ENCODE measurements around the gene MSI2.
A peak's percentile ranks its signal among the peaks of the same experiment; 100 is the strongest.
"Not testable (repeated sequence)": the region's sequence is repeated elsewhere in the genome, so short reads cannot be mapped to it uniquely, and the experiment has no call there.

MSI2 gene

GRCh38 chr17:57255776-57256681 is at the start of gene MSI2:
TSS of gene MSI2 (plus strand) at chr17:57256523. CDS start at chr17:57256743, 220 bp downstream.
- DNase-seq (ENCODE audit: low read depth in 2 of 2) = peak; percentile 86 to 89

- DNase-seq (ENCODE audit: low read depth in 2 of 2) = no peak
Observed at GRCh38 chr17:57206928-57207327, 49.4 kb upstream of the MSI2 start.

DNA sequence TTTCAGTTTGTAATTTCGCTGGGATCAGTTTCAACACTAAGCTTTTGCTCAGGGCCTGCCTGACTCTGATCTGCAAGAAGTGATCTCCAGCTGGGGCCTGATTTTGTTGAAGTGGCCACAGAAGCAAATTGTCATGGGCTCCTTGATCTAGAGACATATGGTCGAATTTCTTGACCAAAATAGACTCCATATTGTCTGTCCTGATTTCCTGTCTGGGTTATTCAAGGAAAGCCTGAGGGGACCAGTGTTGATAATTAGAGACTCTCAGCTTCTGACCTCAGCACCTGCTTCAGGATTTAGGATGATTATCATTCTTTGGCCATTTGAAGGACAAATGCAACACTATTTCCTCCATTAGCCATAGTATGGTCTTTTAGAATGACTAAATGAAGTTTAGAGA is 48.9 kb upstream of the MSI2 start:
- DNase-seq (ENCODE audit: low read depth in 2 of 2) = no peak

DNA sequence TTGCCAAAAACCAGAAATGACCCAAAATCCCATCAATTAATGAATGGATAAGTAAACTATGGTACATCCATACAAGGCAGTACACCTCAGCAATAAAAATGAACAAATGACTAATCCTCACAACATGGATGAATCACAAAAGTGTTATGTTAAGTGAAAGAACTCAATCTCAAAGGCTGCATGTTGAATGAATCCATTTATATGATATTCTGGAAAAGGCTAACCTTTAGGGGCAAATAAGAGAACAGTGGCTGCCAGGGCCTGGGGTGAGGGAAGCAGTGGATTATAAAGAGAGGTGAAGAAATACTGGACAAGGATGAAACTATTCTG is 46.1 kb upstream of the MSI2 start:
- no peak for DNase-seq (ENCODE audit: low read depth in 2 of 2)

- no peak for DNase-seq (ENCODE audit: low read depth in 2 of 2)
Observed at GRCh38 chr17:57210972-57211411, 45.3 kb upstream of the MSI2 start.

DNA sequence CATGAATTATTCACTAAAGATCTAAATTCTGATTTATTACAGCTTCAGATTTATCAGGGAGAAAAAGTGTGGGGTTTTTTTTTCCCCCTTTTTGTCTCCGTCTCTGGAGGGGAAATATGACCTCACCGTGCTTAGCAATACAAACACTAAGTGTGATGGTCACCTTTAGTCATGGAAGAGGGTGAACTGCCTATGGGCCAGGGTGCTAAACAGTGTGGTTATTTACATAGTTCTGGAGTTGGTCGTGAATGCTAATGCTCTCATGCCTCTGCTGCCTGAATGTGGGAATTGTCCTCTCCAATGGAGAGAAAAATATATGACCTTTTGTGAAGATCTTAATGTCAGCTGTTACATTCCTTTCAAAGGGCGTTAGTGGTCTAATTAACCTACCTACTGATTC is 44.8 kb upstream of the MSI2 start:
- no peak for DNase-seq (ENCODE audit: low read depth in 2 of 2)

- DNase-seq (ENCODE audit: low read depth in 2 of 2) = no peak
Observed at GRCh38 chr17:57213180-57213825, 43.0 kb upstream of the MSI2 start.

GRCh38 chr17:57215317-57215716 is 41.0 kb upstream of the MSI2 start:
- no peak for DNase-seq (ENCODE audit: low read depth in 2 of 2)

- DNase-seq (ENCODE audit: low read depth in 2 of 2) = no peak
Observed at GRCh38 chr17:57221366-57222350, 34.7 kb upstream of the MSI2 start.

DNA sequence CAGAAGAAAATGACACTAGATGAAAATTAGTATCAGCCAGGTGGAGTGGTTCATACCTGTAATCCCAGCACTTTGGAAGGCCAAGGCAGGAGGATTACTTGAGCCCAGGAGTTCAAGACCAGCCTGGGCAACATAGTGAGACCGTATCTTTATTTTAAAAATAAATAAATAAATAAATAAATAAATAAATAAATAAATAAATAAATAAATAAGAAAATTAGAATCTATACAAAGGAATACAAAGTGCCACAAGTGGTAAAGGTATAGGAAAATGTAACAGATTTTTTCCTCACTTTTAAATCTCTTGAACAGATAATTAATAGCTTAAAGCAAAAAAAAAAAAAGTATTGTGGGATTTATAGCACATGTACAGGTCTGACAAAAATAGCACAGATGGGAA is 33.9 kb upstream of the MSI2 start:
- not testable (repeated sequence) for DNase-seq (ENCODE audit: low read depth in 2 of 2)

GRCh38 chr17:57225127-57225526 is 31.2 kb upstream of the MSI2 start:
- no peak for DNase-seq (ENCODE audit: low read depth in 2 of 2)

GRCh38 chr17:57226793-57227192 is 29.5 kb upstream of the MSI2 start:
- no peak for DNase-seq (ENCODE audit: low read depth in 2 of 2)

GRCh38 chr17:57228911-57229310 is 27.4 kb upstream of the MSI2 start:
- DNase-seq (ENCODE audit: low read depth in 2 of 2) = no peak

GRCh38 chr17:57234061-57234738 is 22.1 kb upstream of the MSI2 start:
- DNase-seq (ENCODE audit: low read depth in 2 of 2) = no peak

- no peak for DNase-seq (ENCODE audit: low read depth in 2 of 2)
Observed at GRCh38 chr17:57234739-57235092, 21.6 kb upstream of the MSI2 start.

GRCh38 chr17:57235124-57235523 is 21.2 kb upstream of the MSI2 start:
- DNase-seq (ENCODE audit: low read depth in 2 of 2) = no peak

DNA sequence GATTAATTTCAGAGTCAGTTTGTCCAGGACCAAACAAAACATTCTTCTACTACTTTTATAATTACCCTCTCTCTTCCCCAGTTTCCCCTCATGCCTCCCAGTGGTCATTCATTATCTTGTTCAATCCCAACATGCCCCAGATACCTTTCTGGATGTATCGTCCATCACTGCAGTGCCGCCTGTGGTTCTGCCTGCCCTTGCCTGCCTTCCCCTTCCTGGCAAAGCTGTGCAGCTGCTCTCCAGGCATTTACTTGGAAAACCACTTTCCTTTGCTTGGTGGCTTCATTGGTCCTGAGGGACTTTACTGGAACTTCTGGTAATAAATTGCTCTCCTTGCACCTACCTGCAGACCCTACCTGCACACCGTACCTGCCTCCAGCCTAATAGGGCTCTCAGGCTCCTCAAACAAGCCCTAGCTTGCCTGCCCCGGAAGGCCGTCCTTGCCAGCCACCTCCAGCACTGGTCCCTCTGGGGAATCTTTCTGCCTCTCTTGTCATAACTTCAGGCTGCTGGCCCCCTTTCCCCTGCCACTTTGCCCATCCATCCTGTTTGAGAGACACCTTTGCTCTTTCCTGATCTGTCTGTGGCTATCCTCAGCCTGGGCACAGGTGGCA is 19.5 kb upstream of the MSI2 start:
- DNase-seq (ENCODE audit: low read depth in 2 of 2) = no peak

DNA sequence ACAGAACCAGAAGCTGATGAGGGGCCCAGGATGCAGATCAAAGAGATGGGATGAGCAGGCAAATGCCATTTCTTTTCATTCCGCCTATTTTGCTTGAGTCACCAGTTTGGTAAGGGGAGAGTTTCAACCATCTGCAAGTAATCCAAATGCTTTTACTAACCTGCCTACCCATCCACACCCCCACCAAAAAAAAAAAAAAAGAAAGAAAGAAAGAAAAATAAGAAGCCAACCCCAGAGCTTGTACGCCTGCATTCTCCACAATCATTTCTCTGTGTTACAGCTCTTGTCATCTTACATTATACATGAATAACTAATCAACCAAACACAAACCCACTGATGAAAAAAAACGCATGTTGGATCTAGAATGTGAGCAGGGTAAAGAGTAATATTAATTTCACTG is 15.7 kb upstream of the MSI2 start:
- DNase-seq (ENCODE audit: low read depth in 2 of 2) = no peak

DNA sequence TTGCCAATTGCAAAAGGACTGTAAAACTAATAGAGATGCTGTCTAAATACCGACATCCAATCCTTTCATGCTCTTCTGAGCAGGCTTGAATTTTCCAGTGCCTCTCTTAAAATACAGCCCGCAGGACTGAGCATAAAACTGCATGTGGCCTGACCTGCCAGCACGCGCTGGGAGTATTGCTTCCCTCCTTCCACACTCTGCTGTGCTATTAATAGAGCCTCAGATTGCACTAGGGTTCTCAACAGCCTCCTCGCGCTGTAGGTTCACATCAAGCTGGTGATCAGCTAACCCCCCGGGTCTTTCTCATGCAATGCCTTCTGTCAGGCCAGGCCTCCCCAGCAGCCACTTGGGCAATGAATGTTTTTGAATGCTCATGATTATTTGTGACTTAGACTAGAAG is 14.2 kb upstream of the MSI2 start:
- no peak for DNase-seq (ENCODE audit: low read depth in 2 of 2)

- DNase-seq (ENCODE audit: low read depth in 2 of 2) = peak; percentile 52 to 62
Observed at GRCh38 chr17:57243171-57243622, 13.1 kb upstream of the MSI2 start.

DNA sequence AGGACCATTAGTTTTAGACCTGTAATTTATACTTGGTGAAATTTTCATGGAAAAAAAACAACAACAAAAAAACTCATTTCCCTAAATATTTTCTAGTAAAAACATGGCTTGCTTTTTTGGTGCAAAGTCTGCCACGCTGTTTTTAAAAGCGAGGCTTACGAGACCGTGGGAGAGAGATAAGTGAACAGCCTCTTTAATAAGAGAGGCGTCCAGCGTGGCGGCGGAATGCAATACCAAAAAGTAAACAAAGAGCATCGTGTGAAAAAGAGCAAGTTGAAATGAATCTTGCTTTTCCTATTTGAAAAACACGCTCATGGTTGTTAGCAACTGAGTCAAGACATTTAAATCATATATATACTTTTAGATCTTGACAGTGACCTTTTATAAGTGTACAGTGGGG is 10.5 kb upstream of the MSI2 start:
- no peak for DNase-seq (ENCODE audit: low read depth in 2 of 2)

All from stimulated activated CD8-positive, alpha-beta memory T cell treated with anti-CD3 and anti-CD28 coated beads, Interleukin-2, amount 100 ng/mL, for 1 hour (primary cell).